GM12878 (cell line): ENCODE measurements around the gene FXYD7. TPM values are rescaled to one million over a fixed set of nuclear protein-coding genes. Genes with fewer than 3 reads are reported as not detected.

Experiments
- ATAC-seq: fragments of 200-7000 bp; cut with Tn5 transposase; 3 replicates; pipeline ENCODE4 v1.9.1; 2020; ENCODE audit warnings: mild to moderate bottlenecking, moderate library complexity
- BruUV-seq: library from RNA; stranded (reverse); fragments of 400-500 nt; replicated peaks from 2 replicates; lab custom pipeline; 2021; lab: Mats Ljungman, UMichigan
- CTCF ChIA-PET: fragments of 300-600 bp; sonication (Branson Sonifier 250); formaldehyde crosslinking; extraction: SDS; loops from one replicate; lab custom pipeline; 2021; ENCODE audit warnings: inconsistent platforms; lab: Yijun Ruan, JAX
- POLR2A ChIA-PET: fragments of 350-600 bp; formaldehyde crosslinking; extraction: SDS; loops from one replicate; lab custom pipeline; 2021; ENCODE audit warnings: inconsistent platforms; lab: Charles Lee
- RAD21 ChIA-PET: fragments of 300-600 bp; sonication (Branson Sonifier 250); formaldehyde crosslinking; loops from one replicate; lab custom pipeline; 2023; ENCODE audit warnings: antibody characterized with exemption; ENCODE audit not compliant: unreplicated experiment; lab: Charles Lee
- SMC1A ChIA-PET: fragments of 300-600 bp; sonication (Branson Sonifier 250); formaldehyde crosslinking; loops from one replicate; lab custom pipeline; 2023; ENCODE audit not compliant: unreplicated experiment, uncharacterized antibody; lab: Charles Lee
- DNase-seq: peaks from one replicate; pipeline ENCODE4 v3.0.0-alpha.2; 2011; ENCODE audit warnings: low read depth, low spot score
- FAIRE-seq: peaks from 3 replicates; lab custom pipeline; 2011; peaks lifted over from hg19 to GRCh38; lab: Jason Lieb, UNC
- H2AFZ ChIP-seq: 2 replicates; pipeline ENCODE4 v1.6.0; 2011; ENCODE audit warnings: low read depth, low read length, control low read depth; ENCODE audit not compliant: control insufficient read depth
- H3K27ac ChIP-seq: 2 replicates; pipeline ENCODE4 v1.5.1; 2011; ENCODE audit warnings: control low read depth; ENCODE audit not compliant: control insufficient read depth, insufficient read depth
- H3K27me3 ChIP-seq, 2 experiments: replicated peaks in 1 of 2; 2 replicates each; pipeline versions ENCODE4 v1.6.0 to v1.6.1; 2011; ENCODE audit warnings: low read length in 1 of 2; ENCODE audit not compliant: control insufficient read depth in 2 of 2, insufficient read depth in 2 of 2
- H3K36me3 ChIP-seq, 2 experiments: 2 replicates each; pipeline ENCODE4 v1.5.1; 2011; ENCODE audit warnings: low read length in 1 of 2; ENCODE audit not compliant: control insufficient read depth in 2 of 2, insufficient read depth in 2 of 2
- H3K4me1 ChIP-seq: 2 replicates; pipeline ENCODE4 v1.6.1; 2011; ENCODE audit warnings: mild to moderate bottlenecking, low read length, moderate library complexity, mixed read lengths; ENCODE audit not compliant: control insufficient read depth, insufficient read depth
- H3K4me2 ChIP-seq: 2 replicates; pipeline ENCODE4 v1.6.0; 2011; ENCODE audit warnings: control low read depth; ENCODE audit not compliant: control insufficient read depth, insufficient read depth
- H3K4me3 ChIP-seq: fragments of 200-600 bp; sonication (generic); 2 replicates; pipeline ENCODE4 v1.5.1; 2016
- H3K79me2 ChIP-seq: 2 replicates; pipeline ENCODE4 v1.6.0; 2011; ENCODE audit warnings: low read length; ENCODE audit not compliant: control insufficient read depth, insufficient read depth
- H3K9ac ChIP-seq: 2 replicates; pipeline ENCODE4 v1.8.0; 2011; ENCODE audit warnings: low read length, control low read depth, mixed read lengths; ENCODE audit not compliant: control insufficient read depth, insufficient read depth
- H3K9me3 ChIP-seq: replicated peaks from 3 replicates; pipeline ENCODE4 v1.5.1; 2011; ENCODE audit warnings: mild to moderate bottlenecking, low read length; ENCODE audit not compliant: control insufficient read depth, insufficient read depth
- H4K20me1 ChIP-seq: 2 replicates; pipeline ENCODE4 v1.6.0; 2011; ENCODE audit not compliant: control insufficient read depth, insufficient read depth
- CBX5 ChIP-seq: sonication (generic); IDR thresholded peaks from 2 replicates; pipeline ENCODE4 v1.6.1; 2016; ENCODE audit warnings: low read depth, moderate library complexity, mild to moderate bottlenecking, inconsistent platforms
- GABPA ChIP-seq: IDR thresholded peaks from 2 replicates; pipeline ENCODE4 v1.6.1; 2014; ENCODE audit warnings: antibody characterized with exemption, low read depth, mild to moderate bottlenecking, inconsistent platforms
- GATAD2B ChIP-seq: fragments of 450-650 bp; conservative IDR thresholded peaks from 2 replicates; pipeline ENCODE4 v1.6.1; 2017; ENCODE audit warnings: low read depth, mild to moderate bottlenecking, moderate library complexity
- MYB ChIP-seq: fragments of 150-350 bp; IDR thresholded peaks from 2 replicates; pipeline ENCODE4 v1.6.1; 2014; ENCODE audit warnings: mild to moderate bottlenecking, low read depth, low read length, borderline replicate concordance
- NFYA ChIP-seq: IDR thresholded peaks from 2 replicates; pipeline ENCODE4 v1.6.1; 2011; ENCODE audit warnings: low read depth, mild to moderate bottlenecking, low read length, improper control_type of control experiment, borderline replicate concordance
- PBX3 ChIP-seq: IDR thresholded peaks from 2 replicates; pipeline ENCODE4 v1.6.1; 2011; ENCODE audit warnings: mild to moderate bottlenecking, low read depth, low read length, moderate library complexity; ENCODE audit not compliant: insufficient replicate concordance
- RCOR1 ChIP-seq: conservative IDR thresholded peaks from 2 replicates; pipeline ENCODE4 v1.6.1; 2012; ENCODE audit warnings: low read depth, low read length, improper control_type of control experiment
- RELA ChIP-seq: fragments of 450-650 bp; IDR thresholded peaks from 2 replicates; pipeline ENCODE4 v1.8.0; 2014; ENCODE audit warnings: borderline replicate concordance; ENCODE audit not compliant: partially characterized antibody
- RFX5 ChIP-seq: IDR thresholded peaks from 2 replicates; pipeline ENCODE4 v1.6.1; 2011; ENCODE audit warnings: low read depth, low read length, improper control_type of control experiment
- SMAD5 ChIP-seq: IDR thresholded peaks from 2 replicates; pipeline ENCODE4 v1.6.1; 2016; ENCODE audit warnings: antibody characterized with exemption, low read depth
- TAF1 ChIP-seq: IDR thresholded peaks from 2 replicates; pipeline ENCODE4 v1.6.1; 2011; ENCODE audit warnings: mild to moderate bottlenecking, low read depth, low read length, borderline replicate concordance
- TARDBP ChIP-seq: IDR thresholded peaks from 2 replicates; pipeline ENCODE4 v1.6.1; 2016; ENCODE audit warnings: borderline replicate concordance
- ZBTB11 ChIP-seq: fragments of 450-650 bp; formaldehyde crosslinking; IDR thresholded peaks from 2 replicates; pipeline ENCODE4 v1.5.0; 2022; ENCODE audit warnings: mild to moderate bottlenecking, missing genetic modification characterization
- WGBS: methylation state at CpG from one replicate; pipeline ENCODE4 v1.1.6; 2016; ENCODE audit warnings: low lambda C conversion rate; ENCODE audit not compliant: insufficient replicate concordance, insufficient coverage; ENCODE audit errors: missing lambda C conversion rate; 5-methylcytosine and 5-hydroxymethylcytosine counted together
- in situ Hi-C: fragments of 300-500 bp; cut with MboI; formaldehyde crosslinking; loops from 9 replicates; pipeline ENCODE4 v1.14.3; 2018; ENCODE audit warnings: mixed read lengths
- intact Hi-C: fragments of 100-400 bp; cut with micrococcal nuclease; formaldehyde crosslinking; loops from one replicate; pipeline ENCODE4 v1.14.2; 2022; ENCODE audit not compliant: unreplicated experiment
- polyA plus RNA-seq, 11 experiments: library from polyadenylated mRNA; depleted of rRNA in 4 of 11; unstranded in 6 of 11; stranded (reverse) in 5 of 11; fragments of >200 nt; fragmentation: Nextera tagmentation in 4 of 11; fragmentation: Illumina TruSeq in 1 of 11; extraction: Ambion mirVana in 4 of 11; extraction: Trizol in 1 of 11; gene quantifications; 1 replicate in 1 of 11; 2 replicates in 10 of 11; pipeline versions ENCODE4 v1.2.1 to v1.2.3, GENCODE V29; 2011 to 2016; ENCODE audit warnings: inconsistent platforms in 2 of 11, missing spikeins in 2 of 11, low read depth in 1 of 11
- total RNA-seq, 4 experiments: library from RNA; depleted of rRNA in 3 of 4; stranded (reverse); fragments of >200 nt in 3 of 4; fragmentation: Illumina TruSeq in 1 of 4; extraction: Trizol in 1 of 4; gene quantifications; 2 replicates each; pipeline versions ENCODE4 v1.2.1 to v1.2.3, GENCODE V29; 2013 to 2021
- TF ChIP-seq, protein P1 (sequence below): IDR thresholded peaks from 2 replicates; pipeline ENCODE4 v1.6.1; 2012; ENCODE audit warnings: low read depth, low read length, improper control_type of control experiment
- TF ChIP-seq, protein P2 (sequence below): IDR thresholded peaks from 2 replicates; pipeline ENCODE4 v1.6.1; 2012; ENCODE audit warnings: mild to moderate bottlenecking, low read depth, low read length

Gene FXYD7
- total and polyA plus RNA-seq, 10 of the 15 experiments (the other 5 are each of a cell fraction or from before 2014, with no cell fraction given): 0.07 to 0.28 (median 0.12) TPM; not detected in 7

DNA sequence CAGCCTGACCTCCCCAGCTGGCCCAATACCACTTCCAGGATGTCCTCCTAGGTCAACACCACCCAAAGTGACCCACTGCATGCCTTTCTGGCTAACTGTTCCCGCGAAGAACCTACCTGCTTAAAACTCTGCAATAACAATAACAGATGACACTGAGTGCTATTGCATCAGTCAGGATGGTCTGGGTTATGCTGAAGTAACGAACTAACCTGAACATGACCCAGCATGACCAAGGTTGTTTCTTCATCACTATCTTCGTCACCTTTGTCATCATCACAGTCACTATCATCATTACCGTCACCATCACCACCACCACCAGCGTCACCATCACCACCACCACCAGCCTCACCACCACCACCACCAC is 38.0 kb upstream of the FXYD7 start:
- ChIA-PET RAD21 (no interaction called here), POLR2A (no interaction called here), CTCF (no interaction called here), SMC1A (no interaction called here)
- TF ChIP-seq NFYA: no peak
- TF ChIP-seq RCOR1: no peak
- TF ChIP-seq SMAD5: no peak
- TF ChIP-seq TAF1: no peak
- TF ChIP-seq GATAD2B: no peak
- no peak for TF ChIP-seq ZBTB11 (CRISPR knock-in tag)
- no peak for TF ChIP-seq MYB
- no peak for TF ChIP-seq GABPA
- TF ChIP-seq PBX3: no peak
- no peak for TF ChIP-seq TARDBP
- TF ChIP-seq, protein P1, sequence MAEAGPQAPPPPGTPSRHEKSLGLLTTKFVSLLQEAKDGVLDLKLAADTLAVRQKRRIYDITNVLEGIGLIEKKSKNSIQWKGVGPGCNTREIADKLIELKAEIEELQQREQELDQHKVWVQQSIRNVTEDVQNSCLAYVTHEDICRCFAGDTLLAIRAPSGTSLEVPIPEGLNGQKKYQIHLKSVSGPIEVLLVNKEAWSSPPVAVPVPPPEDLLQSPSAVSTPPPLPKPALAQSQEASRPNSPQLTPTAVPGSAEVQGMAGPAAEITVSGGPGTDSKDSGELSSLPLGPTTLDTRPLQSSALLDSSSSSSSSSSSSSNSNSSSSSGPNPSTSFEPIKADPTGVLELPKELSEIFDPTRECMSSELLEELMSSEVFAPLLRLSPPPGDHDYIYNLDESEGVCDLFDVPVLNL: no peak
- no peak for TF ChIP-seq RELA
- TF ChIP-seq, protein P2, sequence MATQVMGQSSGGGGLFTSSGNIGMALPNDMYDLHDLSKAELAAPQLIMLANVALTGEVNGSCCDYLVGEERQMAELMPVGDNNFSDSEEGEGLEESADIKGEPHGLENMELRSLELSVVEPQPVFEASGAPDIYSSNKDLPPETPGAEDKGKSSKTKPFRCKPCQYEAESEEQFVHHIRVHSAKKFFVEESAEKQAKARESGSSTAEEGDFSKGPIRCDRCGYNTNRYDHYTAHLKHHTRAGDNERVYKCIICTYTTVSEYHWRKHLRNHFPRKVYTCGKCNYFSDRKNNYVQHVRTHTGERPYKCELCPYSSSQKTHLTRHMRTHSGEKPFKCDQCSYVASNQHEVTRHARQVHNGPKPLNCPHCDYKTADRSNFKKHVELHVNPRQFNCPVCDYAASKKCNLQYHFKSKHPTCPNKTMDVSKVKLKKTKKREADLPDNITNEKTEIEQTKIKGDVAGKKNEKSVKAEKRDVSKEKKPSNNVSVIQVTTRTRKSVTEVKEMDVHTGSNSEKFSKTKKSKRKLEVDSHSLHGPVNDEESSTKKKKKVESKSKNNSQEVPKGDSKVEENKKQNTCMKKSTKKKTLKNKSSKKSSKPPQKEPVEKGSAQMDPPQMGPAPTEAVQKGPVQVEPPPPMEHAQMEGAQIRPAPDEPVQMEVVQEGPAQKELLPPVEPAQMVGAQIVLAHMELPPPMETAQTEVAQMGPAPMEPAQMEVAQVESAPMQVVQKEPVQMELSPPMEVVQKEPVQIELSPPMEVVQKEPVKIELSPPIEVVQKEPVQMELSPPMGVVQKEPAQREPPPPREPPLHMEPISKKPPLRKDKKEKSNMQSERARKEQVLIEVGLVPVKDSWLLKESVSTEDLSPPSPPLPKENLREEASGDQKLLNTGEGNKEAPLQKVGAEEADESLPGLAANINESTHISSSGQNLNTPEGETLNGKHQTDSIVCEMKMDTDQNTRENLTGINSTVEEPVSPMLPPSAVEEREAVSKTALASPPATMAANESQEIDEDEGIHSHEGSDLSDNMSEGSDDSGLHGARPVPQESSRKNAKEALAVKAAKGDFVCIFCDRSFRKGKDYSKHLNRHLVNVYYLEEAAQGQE: no peak
- TF ChIP-seq CBX5: no peak
- TF ChIP-seq RFX5: no peak
- in situ Hi-C loops: no loop called here
- no peaks in the 10 kb centered on the region for H4K20me1 ChIP-seq
- DNase-seq: no peak
- no peak overlapping the region for H3K27ac ChIP-seq
- no peaks in the 10 kb centered on the region for H3K36me3 ChIP-seq
- H2AFZ ChIP-seq: no peak overlapping the region
- no peak overlapping the region for H3K9ac ChIP-seq
- no peaks in the 10 kb centered on the region for H3K79me2 ChIP-seq
- no peak overlapping the region for H3K4me2 ChIP-seq
- H3K4me1 ChIP-seq: no peaks in the 10 kb centered on the region
- ATAC-seq: no peak
- 72% methylated on average over 6 of the region's 6 CpGs for WGBS
- BruUV-seq: no TSS peak
- H3K9me3 ChIP-seq: no peaks in the 10 kb centered on the region; the same call in 2 of the 3 replicates
- intact Hi-C loops: no loop called here
- FAIRE-seq: no peak
- H3K4me3 ChIP-seq: no peak overlapping the region
- H3K27me3 ChIP-seq: peaks cover 0 to 2% of the 10 kb centered on the region in 2 experiments; a peak in 1 of 4 replicates
